HG03521 (cell line): ENCODE data around the gene HMGB4.

Experiments used
- ATAC-seq: cut with Tn5 transposase; IDR thresholded peaks from one replicate; pipeline ENCODE4 v1.9.1; 2021; ENCODE audit warnings: mild to moderate bottlenecking, moderate library complexity; ENCODE audit not compliant: unreplicated experiment

HMGB4 gene

DNA sequence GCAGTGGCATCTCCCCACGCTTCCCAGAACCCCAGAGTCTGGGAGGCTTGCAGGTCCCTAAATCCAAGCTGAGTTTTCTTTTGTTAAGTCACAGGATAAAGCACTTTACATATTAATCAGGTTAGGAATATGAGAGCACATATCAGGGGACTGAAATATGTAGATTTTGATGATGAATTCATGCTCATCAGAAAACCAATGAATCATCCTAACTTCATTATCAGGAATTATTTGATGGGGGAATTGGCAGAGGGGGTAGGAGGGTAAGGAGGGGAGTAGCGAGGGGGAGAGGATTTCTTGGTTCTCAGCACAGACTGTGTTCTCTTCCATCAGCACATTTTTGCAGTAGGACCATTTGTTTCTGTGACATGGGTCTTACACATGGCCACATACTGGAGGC lies 32.1 kb downstream of the HMGB4 start:
- ATAC-seq: no peak

- no peak for ATAC-seq
These were observed 33.3 kb downstream of the HMGB4 start for GRCh38 chr1:33897092-33897725.

- no peak for ATAC-seq
These were observed 34.5 kb downstream of the HMGB4 start for GRCh38 chr1:33898406-33898805.

GRCh38 chr1:33898881-33899280 lies 35.0 kb downstream of the HMGB4 start:
- no peak for ATAC-seq

GRCh38 chr1:33899746-33900145 lies 35.9 kb downstream of the HMGB4 start:
- no peak for ATAC-seq

DNA sequence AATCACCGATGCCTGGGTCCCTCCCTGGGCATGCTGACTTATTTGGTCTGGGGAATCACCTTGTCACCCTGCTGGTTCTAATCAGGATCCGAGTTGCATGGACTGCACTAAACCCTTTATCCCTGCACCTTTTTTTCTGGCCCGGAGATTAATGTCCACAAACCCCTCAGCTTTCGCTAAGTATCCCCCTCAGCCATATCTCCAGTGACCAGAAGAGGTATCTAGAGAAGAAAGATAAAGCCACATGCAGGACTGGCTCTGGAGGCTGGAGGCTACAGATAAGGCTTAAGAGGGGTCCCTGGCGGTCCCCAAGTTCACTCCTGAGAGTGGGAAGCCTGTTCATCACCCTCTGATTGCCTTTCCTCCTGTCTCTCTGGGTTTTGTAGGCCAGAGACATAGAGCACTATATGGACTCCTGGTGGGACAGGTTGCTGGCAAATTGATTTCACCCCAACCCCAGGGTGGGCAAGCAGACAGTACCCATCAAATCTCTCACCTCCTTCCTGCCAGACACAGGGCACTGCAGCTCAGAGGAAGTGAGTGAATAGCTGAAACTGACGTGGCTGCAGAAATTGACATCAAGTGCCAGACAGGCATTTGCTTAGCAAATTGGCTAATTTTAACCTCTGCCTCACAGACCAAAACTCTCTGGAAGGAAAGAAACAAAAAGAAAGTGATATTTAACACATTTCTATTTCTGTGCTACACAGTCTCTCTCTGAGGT lies 38.8 kb downstream of the HMGB4 start:
- peak; percentile 62 for ATAC-seq

DNA sequence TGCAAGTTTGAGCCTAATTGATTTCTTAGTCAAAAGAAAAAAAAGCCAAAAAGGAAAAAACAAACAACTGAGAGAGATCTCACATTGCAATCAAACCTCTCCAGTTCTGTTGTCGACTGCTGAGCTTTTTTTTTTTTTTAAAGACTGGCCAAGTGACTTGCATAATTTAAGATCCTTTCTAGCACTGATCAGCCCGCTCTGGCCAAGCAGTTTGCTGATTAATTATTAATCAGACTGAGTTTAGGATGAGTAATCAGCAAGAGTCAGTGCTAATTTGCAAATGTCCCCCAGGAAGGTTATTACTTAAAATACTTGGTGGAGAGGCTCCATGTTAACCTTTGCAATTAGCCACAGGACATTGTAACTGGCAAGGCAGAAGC lies 39.3 kb downstream of the HMGB4 start:
- ATAC-seq: peak; percentile 48

- no peak for ATAC-seq
These were observed 41.4 kb downstream of the HMGB4 start for GRCh38 chr1:33905241-33905640.

GRCh38 chr1:33906156-33906555 lies 42.3 kb downstream of the HMGB4 start:
- no peak for ATAC-seq

DNA sequence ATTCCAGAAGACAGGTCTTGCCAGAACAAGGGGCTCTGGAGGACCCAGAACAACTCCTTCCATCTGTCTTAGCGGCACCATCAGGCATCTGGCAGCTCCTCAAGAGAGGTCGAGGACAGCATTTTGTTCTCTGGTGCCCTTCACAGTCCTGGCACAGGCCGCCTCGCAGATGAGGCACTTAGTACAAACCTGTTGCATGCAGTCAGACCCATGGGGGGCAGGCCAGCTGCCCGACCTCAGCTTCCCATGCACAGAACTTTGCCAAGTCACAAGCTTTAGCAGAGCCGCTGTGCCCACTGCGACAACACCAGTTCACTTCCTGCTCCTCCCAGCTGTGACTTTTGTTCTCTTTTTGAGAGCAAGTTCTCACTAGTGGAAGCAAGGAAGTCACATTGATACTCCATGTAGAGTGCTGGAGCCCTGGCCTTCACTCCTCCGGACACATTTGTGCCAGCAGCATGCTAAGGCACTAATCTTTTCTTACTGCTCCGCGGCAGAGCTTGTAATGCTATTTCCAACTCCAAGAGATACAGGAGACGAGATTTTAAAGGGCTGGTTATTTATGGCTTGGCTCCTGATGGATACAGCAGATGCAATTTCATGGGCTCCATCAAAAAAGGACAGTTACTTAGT lies 44.6 kb downstream of the HMGB4 start:
- no peak for ATAC-seq
